Measurements from ENCODE around the gene TNFRSF25.

DNA sequence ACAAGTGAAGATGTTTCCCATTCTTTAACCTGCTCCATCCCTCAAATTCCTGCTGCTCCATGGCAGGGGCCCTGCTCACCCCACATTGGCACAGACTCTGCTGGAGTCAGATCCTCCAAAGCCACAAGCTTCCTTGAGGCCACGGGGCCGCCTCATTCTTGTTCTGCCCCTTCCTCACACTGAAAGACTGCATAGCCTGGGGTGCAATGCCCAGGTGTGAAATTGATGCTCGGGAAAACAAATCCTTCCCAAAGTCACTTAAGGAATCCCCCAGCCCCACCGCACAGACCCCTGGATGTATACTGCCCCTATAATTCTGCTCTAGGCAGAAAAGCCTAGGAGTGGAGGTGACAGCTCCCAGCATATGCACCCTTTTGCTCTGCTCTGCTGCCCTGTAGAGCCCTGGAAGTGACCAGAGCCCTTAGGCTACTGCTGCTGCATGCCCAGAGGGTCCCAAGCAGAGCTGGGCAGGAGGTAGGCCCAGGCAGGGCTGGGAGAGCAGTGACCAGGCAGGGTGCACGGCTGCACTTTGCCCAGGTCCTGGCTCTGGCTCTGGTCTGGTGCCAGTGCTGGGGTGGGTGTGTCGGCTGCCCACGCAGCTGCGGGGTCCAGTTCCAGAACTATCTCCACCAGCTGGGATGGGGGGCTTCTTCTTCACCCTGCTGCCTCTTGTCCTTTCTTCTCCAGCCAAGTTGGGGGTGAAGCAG, 47.9 kb downstream of the TNFRSF25 start:
- TF ChIP-seq CTCF (IDR thresholded peaks at IDR 0.05) (no peak), POLR2A (IDR thresholded peaks at IDR 0.05) (no peak)
